Measurements from ENCODE around the gene RASGRP1.
"Not testable (repeated sequence)": the region's sequence is repeated elsewhere in the genome, so short reads cannot be mapped to it uniquely, and the experiment has no call there.

RASGRP1 gene

DNA sequence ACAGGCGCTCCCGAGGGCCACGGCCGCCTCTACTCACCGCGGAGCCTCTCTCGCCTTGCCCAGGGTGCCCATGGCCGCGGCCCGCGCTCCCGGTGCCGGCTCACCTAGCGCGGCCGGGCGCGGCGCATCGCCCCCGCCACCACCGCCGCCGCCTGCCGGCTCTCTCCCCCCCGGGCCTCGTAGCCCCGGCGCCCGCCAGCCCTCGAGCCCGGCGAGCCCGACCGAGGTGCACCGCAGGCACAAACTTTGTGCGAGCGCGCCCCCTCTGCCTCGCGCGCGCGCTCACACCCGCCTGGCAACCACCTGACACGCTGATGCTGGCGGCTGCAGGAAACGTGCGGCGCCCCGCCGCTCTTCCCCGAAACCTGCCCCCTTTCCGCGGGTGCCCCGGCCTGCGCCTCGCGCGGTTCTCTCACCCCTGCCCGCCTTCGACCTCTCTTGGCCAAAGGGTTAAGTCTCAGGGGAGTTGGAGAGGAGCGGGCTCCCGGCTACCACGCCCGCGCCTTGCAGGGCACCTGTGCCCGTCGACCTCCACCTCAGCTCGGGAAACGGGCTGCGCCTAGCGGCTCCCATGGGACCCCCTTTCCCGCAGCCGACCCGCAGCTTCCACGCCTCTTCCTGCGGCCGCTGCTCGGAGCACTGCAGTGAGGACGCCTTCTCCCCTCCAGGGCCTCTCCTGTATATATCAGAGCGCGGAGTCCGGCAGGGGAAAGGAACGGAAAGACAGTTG lies at the start of gene RASGRP1:
RASGRP1 (minus strand) TSS at position 258 of the 730 bp plus-strand sequence; CDS start at position 72, 186 bp downstream.
- DNase-seq, result peak; percentile 5

DNA sequence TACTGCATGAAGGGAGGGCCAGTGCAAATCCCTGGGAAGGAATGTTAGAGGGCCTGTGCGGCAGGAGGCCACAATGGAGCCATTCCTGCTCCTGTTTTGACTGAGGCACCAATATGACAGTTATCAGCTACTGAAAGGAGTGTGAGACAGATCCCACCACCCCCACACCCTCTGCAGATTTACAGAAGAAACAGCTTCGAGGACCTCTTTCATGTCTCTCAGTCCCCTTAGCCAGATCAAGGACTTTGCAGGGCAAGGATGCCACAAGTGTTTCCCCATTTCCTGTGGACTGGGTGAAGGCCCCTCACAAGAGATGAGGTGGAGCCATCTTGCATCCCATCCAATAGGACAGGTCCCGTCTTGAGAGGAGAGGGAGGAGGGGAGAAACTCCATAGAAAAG lies 48.5 kb upstream of the RASGRP1 start:
- no peak for DNase-seq

DNA sequence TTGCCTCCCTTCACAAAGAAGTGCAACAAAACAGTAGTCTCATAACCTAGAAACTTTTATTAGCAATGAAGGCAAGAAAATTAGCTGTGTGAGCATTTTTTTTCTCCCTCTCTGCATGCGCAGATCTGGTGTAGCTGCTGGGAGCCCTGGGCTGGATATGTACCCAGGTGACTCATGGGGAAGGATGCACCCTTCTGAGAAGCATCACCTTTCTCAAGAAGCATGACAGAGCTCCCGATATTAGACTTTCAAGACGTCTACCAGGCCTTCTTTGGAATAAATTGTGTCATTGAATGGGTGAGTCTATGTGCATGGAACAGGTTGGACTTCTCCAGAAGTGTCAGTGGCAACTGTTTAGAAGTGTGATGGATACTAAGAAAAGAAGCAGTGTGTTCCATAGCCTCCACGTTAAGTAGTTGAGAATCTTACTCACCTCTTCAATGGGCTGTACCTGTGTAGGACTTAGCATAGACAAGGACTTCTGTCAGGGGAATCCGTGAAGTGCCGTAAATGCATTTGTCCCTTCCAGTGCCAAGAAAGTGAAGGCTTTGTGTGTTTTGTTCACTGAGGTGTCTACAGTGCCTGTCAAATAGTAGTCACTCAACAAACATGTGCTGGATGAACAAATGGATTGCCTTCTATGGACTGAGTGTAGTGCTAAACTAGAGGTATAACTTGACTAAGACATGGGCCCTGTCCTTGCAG lies 47.7 kb upstream of the RASGRP1 start:
- no peak for DNase-seq

DNA sequence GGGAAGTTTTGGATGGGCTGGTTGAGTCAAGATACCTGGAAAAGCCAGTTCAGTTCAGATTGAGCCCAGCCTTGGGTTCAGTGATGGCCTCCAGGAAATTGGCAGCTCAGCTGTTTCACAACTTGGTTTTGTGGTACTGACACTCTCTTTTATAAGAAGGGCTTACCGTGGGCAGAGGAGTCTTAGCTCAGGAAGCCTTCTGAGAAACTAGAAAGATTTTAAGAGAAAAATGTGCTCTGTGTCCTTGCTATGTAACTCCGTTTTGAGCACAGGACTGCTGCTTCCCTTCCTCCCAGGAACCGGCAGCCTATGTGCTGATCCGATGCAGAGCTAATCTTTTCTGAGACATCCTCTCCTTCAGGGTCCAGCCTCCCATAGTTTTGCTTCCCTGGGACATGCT lies 46.6 kb upstream of the RASGRP1 start:
- DNase-seq, result no peak

DNA sequence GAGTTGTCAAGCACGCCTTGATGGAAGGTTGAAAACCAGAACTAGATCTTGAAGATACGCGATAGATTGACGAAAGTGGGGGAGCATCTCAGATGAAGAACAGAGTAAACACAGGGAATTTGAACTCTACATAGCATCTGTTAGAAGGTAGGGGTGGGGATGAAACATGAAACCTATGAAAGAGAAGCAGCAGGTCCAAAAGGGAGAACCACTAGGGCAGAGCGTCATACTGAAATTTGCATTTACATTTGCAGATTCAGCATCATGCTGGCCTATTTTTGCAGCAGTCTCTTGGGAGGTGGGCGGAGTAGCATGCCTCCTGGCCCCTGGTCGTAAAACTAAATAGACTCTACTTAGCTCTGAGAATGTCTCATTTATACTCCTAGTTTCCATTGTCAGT lies 46.1 kb upstream of the RASGRP1 start:
- DNase-seq, result no peak

DNA sequence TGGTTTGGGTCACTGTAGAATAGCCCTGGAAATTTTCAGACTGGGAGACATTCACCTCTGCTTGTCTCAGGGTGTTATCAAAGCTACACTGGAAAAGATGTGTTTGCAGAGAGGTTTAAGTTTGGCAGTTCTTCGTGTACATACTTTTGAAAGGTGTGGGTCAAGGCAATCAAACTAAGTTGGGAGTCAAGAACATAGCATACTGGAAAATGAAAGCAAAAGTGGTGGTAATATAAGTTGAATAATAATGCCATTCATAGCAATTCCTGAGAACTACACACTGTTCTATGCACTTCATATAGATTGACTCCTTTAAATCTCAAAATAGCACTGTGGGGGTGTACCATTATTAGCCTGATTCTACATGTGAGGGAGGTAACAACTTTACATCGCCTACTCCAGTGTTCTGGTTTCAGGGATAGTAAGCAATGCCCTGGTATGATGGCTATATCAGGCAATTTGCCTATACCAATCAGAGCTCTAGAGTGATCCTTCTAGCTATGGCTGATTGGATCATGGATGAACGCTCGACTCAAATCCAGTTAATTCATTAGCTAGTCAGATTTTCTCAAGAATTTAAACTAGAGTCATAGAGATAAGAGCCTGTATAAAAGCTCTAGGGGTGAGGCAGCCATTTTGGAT lies 44.6 kb upstream of the RASGRP1 start:
- no peak for DNase-seq

DNA sequence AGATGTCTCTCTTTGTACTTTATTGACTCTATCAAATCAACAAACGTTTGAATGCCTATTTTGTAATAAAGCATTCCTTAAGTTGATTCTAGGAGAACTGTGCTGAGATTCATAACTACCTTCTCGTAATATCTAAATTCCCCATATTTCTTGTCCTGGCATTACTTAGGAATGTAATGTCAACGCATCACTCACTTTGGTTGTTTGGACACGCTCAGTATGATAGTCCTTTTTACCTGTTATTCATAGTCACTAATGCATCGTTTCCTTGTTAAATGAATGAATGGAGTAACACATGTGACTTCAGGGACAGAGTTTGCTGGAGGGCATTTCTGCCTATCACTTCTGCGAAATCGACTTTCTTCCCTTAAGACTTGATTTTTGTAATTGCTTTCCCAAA lies 44.1 kb upstream of the RASGRP1 start:
- DNase-seq, result no peak

DNA sequence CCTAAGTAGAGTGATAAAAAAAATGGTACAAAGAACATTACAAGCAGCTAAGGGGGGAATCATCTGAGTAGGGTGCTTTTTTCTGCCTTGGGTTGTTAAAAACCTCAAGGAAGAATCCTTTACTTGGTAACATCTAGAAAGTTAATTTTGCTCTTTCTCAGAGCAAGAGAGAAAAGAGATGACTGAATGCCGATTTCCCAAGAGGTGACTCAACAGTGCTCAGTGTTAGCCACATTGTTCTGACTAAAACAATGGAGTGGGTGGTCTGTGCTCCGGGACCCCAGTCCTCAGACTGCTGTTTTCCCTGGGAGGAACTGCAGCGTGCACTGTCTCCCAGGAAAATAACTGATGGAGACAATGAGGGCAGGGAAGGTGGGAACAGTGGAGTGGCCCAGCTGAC lies 41.1 kb upstream of the RASGRP1 start:
- DNase-seq, result no peak

DNA sequence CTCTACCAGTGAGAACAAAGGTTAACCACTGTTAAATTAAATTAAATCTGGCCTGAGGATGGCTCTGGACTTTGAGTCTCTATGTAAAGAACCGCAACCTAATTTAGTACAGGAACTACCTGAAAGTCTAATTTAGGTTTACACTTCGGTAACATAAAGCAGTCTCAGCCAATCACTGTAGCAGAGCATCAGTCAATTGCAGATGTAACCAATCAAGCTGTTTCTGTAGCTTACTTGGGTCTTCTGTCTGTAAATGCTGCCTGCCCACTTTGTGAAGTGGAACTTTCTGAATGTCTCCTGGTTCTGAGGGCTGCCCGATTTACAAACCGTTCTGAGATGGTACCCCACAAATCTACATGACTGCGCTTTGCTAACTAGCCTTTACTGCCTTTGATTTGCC lies 39.1 kb upstream of the RASGRP1 start:
- DNase-seq, result no peak

DNA sequence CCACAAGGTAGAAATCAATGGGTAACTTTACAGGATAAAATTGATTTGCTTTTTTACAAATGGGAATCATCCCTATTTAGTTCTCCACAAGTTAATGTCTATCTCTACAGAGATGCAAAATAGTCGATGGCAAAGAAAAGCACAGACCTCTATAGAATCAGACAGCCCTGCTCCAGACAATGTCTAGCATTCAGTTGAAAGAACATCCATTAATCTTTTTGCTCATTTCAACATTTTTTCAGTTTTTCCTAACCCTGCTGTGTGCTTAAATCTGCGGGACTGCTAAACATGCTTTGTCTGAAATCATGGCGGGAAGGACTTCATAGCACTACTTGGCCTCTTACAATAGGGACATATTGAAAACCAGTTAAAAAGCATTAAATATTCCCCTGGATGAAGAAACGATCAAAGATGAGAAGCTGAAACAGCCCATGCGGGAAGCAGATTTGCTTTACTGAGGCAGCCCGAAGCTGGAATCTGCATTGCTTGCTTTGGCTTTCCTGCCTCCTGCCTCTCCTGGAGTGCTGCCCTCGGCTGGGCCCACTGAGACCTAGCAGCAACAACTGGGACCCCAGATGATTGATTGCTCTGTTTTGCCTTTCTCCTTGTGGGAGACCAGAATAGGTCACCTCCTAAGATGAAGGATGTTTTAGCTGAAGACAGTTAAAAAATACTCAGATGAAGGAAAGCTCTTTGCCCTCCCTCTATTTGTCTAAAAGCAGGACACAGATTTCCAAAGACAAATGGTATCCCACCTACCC lies 38.5 kb upstream of the RASGRP1 start:
- DNase-seq, result no peak

DNA sequence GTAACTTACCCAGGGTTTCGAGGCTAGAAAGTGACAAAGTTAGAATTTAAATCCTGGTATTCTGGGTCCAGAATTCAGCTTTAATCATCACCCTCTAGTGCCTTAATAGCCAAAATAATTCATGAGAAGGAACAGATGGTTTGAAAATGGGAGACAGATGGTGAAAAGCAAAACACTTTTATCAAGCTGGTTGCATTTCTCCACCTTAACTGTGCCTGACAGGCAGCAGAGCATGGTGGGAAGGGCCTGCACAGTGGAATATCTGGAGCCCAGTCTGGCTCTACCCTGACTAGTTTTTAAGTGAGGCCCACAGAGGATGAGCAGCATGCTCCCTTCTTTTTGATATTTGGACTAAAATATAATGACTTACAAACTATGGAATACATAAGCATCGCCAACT lies 35.6 kb upstream of the RASGRP1 start:
- no peak for DNase-seq

DNA sequence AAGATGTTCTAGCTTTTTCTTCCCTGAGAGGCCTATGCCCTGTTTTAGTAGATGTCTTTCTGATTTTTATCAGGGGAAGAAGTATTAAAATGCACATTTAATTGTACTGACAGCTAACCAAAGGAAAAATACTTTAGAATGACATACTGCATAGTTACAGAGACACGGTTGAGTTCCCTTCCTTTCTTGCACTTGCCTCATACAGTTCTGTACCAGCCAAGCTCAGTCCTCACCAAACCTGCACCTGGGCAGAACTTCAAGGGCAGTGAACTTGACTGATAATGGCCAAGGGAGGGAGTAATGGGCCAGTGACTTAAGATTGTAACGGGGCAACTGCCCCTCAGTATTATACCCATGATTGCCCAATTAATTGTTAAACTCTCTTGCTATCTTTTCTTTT lies 34.1 kb upstream of the RASGRP1 start:
- no peak for DNase-seq

DNA sequence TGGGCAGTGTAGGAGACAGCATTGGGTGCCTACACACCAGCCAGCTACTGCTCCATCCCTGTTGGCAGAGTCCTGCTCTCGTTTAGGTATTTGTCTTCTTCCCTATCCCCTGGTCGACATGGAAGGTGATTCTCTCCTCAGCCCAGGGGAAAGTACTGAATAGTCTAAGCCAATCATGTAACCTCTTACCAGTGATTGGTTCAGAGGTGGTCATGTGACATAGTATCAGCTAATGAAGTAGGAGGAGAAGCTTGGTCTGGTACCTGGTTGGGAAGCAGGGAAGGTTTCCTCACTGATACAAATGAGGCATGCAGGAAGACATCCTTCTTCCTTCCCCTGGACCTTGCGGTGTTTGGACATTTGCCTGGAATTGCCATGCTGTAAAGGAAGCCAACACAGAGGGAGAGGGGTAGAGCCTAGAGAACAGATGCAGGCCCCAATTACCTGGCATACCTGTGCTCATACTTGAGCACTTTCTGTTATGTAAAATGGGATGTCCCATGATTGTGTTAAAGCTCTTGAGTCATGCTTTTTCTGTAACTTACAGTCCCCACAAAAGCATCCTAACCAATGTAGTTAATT lies 32.7 kb upstream of the RASGRP1 start:
- no peak for DNase-seq

DNA sequence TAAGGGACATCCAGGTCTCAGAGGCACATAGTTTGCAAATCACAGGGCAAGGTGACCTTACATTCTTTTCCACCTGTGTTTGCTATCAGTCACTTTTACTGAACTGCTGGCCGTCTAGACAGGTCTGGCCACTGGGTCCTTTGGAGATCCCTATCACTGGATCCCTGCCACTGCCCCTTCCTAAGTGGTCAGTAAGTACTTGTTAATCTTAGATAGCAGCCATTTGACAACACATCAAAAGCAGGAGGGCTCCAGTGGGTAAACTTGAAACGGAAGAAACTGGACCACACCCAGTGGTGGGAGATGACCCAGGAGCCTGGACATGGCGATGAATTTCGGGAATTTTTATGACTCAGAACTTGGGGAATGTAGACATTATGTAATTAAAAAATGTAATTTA lies 28.9 kb upstream of the RASGRP1 start:
- no peak for DNase-seq

DNA sequence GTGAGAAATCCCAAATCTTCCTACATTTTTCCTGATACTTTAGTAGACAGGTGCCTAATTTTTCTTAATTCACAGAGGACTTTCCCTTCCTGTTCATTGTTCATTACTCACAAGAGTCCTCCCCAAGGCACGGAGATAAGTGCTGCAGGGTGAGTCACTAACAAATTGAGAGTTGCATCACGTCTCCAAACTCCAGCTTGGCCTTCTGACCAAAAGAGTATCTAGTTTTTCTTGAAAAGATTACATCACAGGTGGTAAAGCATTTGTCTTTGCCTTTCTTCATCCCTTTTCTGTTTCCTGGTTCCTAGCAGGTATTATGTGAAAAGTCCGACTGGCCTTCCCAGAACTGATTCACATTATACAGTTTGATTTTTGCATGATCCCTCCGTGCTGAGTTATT lies 24.9 kb upstream of the RASGRP1 start:
- no peak for DNase-seq

DNA sequence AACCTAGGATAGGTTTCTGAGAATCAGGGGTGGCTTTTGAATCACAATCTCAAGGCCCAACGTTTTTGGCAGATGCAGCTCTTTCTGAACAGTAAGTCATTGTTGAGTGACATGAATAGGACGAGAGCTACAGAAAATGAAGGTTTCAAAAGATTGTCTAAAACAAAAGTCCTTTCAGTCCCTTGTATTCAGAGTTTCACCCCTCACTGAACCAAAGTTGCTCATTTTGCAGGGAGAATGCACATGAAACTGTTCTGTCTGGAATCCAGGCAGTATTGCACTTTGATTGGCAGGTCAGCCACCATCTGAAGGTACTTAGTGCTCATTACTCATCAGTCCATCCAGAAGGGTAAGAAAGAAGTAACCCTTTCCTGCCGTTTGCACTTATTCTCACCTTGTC lies 24.1 kb upstream of the RASGRP1 start:
- DNase-seq, result no peak

DNA sequence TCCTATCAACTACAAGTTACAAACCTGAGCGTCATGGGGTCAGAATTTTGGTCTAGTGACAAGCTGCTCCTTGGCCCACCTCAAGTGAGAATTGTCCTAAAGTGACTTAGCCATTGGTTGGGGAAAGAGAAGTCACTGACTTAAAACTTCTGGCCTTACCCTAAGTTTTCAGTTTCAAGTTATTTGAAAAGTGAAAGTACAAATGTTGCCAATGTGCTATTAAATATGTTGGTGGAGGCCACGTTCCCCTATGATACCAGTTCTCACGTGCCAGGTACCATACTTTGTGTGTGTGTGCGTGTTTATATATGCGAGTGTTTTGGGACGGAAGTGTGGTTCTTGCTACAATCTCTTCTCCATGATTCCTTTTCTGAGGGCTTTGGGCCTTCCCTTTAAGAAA lies 22.6 kb upstream of the RASGRP1 start:
- no peak for DNase-seq

DNA sequence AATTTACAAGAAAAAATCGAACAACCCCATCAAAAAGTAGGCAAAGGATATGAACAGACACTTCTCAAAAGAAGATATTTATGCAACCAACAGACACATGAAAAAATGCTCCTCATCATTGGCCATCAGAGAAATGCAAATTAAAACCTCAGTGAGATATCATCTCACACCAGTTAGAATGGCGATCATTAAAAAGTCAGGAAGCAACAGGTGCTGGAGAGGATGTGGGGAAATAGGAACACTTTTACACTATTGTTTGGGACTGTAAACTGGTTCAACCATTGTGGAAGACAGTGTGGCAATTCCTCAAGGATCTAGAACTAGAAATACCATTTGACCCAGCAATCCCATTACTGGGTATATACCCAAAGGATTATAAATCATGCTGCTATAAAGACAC lies 21.4 kb upstream of the RASGRP1 start:
- not testable (repeated sequence) for DNase-seq

DNA sequence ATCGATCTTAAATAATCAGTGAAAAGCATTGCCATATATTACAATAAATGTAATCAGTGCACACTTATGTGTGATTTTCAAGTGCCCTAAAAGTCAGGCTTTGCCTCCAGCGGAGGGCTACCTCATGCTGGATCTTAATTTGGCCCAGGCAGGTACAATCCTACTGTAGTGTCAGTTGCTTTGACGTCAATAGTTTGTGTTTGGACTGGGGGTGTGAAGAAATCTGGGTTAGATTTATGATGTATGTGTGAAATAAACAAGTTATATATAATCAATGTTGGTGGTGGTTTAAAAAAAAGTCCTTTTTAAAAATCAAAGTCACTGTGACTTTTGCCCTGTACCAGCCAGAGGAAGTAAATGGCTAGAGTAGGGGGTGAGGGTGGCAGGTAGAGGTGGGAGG lies 14.0 kb upstream of the RASGRP1 start:
- no peak for DNase-seq

DNA sequence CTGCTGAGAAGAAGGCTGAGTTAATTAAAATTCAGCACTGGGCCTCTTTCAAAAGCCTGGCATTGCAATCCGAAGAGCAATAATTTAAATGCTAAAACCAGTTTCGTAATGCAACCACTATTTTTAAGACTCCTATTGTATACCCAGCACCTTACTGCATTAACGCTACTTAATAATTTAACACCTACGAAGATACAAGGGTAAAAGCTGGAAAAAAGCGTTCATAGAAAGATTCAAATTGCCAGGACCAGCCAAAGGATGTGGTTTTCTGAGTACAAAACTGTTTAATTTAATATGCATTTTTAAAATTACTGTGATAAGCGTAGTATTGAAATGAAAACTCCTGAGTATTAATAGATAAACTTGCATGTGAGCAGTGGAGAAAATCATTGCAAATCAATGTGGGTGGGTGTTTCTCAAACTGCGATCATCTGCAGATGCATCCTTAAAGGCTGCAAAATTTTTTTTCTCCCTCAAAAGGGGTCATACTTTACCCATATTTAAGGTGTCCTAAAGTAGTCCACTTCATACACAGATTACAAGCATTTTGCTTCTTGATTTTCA lies 12.9 kb upstream of the RASGRP1 start:
- DNase-seq, result no peak

DNA sequence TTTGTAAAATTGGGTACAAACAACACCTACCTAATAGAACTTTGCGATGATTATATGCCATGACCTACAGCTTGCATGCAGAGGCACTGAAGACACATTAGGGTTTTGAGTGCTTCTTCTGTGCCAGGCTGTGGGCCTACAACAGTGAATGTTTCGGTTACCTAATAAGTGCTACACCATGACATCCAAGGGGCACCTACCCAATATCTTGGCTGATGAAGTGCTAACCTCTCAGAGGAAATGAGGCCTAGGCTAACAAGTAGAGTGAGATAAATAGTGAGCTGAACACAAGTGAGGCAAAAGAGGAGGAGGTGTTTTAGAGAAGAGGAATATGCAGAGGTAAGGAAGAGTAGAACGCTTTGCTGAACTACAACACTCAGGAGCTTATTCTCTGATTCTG lies 12.2 kb upstream of the RASGRP1 start:
- no peak for DNase-seq

DNA sequence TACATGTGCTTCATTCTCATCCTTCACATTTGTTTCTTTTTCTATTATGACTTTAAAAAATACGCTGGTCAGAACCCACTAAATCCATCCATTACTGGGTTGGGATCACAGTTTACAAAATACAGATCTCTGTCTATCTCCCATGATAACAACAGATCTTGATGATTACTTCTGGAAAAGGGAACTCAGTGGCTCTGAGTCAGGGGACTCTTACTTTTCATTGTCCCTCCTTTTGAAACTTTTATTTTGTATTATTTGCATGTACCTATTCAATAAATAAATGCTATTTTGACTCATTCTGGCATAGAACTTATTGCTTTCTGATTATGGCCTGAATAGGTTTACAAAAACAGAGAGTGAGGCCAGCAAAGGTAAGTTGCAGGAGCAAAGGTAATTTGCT lies 11.6 kb upstream of the RASGRP1 start:
- DNase-seq, result no peak

DNA sequence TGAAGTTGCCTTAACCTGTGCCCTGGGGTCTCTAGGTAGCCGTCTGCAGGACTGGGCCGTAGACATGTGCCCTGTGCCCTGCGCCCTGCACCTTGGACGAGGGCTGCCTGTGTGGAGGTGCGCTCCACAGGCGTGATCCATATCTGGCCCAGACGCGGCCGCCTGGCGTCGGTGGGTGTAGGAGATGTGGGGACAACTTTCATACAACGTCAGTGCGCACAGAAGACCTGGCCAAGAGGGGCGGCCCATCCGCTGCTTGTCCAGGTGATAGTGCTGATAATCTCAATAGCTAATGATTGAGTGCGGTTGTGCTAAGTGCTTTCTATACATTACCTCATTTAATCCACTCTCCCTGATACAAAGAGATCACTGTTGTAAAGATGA lies 665 bp upstream of the RASGRP1 start:
- DNase-seq, result no peak

All from NCI-H1105 (cell line).